Kidney (tissue), 14 donors: ENCODE data around the gene UST. TPM values are rescaled to one million over a fixed set of nuclear protein-coding genes. Genes with fewer than 3 reads are reported as not detected.

Source experiments
- DNase-seq, 5 donors: peaks; one replicate each; pipeline ENCODE4 v3.0.0-alpha.2; 2013 to 2020
- FAIRE-seq: peaks from 2 replicates; lab custom pipeline; 2012; peaks lifted over from hg19 to GRCh38; lab: Jason Lieb, UNC
- H3K27ac ChIP-seq, 2 donors: one replicate each; pipeline ENCODE4 v1.7.0; 2013; ENCODE audit warnings: low read depth in 2 of 2, low read length in 2 of 2, inconsistent platforms in 1 of 2
- H3K27me3 ChIP-seq: one replicate; pipeline ENCODE4 v1.7.1; 2013; ENCODE audit warnings: low read length, inconsistent platforms; ENCODE audit not compliant: control insufficient read depth, insufficient read depth
- H3K36me3 ChIP-seq, 3 donors: one replicate each; pipeline versions ENCODE4 v1.7.0 to v1.7.1; 2013; ENCODE audit warnings: low read length in 3 of 3, control low read depth in 1 of 3, inconsistent platforms in 1 of 3; ENCODE audit not compliant: insufficient read depth in 3 of 3, control insufficient read depth in 2 of 3
- H3K4me1 ChIP-seq, 3 donors: one replicate each; pipeline versions ENCODE4 v1.7.0 to v1.7.1; 2013; ENCODE audit warnings: low read length in 3 of 3, inconsistent platforms in 1 of 3, low read depth in 1 of 3; ENCODE audit not compliant: control insufficient read depth in 2 of 3, insufficient read depth in 2 of 3
- H3K4me3 ChIP-seq, 3 donors: one replicate each; pipeline versions ENCODE4 v1.7.0 to v1.8.1; 2013; ENCODE audit warnings: low read length in 3 of 3, control low read depth in 1 of 3, inconsistent platforms in 1 of 3
- H3K9ac ChIP-seq, 3 donors: one replicate each; pipeline versions ENCODE4 v1.7.0 to v1.7.1; 2013; ENCODE audit warnings: low read length in 3 of 3, control low read depth in 1 of 3, inconsistent platforms in 1 of 3
- H3K9me3 ChIP-seq, 3 donors: one replicate each; pipeline versions ENCODE4 v1.7.0 to v1.7.1; 2013; ENCODE audit warnings: low read length in 3 of 3, control low read depth in 1 of 3, inconsistent platforms in 1 of 3; ENCODE audit not compliant: control insufficient read depth in 2 of 3, insufficient read depth in 1 of 3
- intact Hi-C: fragments of 100-400 bp; cut with DNase I; formaldehyde crosslinking; loops from one replicate; pipeline ENCODE4 v1.11.1; 2022
- polyA plus RNA-seq: library from polyadenylated mRNA; stranded (reverse); fragments of 350-450 nt; fragmentation: Illumina TruSeq; extraction: RNeasy Lipid Tissue Mini Kit (QIAGEN cat#74804); gene quantifications from one replicate; pipeline ENCODE4 v1.2.3, GENCODE V29; 2014; ENCODE audit warnings: low read depth, low replicate concordance; ENCODE audit not compliant: insufficient read depth
- total RNA-seq: library from RNA; stranded (reverse); fragmentation: NEBNext Ultra II Directional; extraction: Animal tissue kit (Norgen Biotek cat#: 25700); gene quantifications from one replicate; pipeline ENCODE4 v1.2.1, GENCODE V29; 2021
- TF ChIP-seq, protein P1 (sequence below): IDR thresholded peaks from 3 replicates; pipeline ENCODE4 v1.5.1; 2012; ENCODE audit warnings: mild to moderate bottlenecking, moderate library complexity, borderline replicate concordance; ENCODE audit not compliant: insufficient read depth; ENCODE audit errors: extremely low read depth
- donor health status: control.
- donor health status: control.
- donor health status: control.
- donor health status: control.
- donor health status: control.
- donor health status: DM: yes; HTN: yes; CAD: no.
- donor health status: Normal renal cell carcinoma (clear cell type).

Gene UST
- total and polyA plus RNA-seq, 2 donors from 2014 or later = 3.2 to 4.2 TPM

DNA sequence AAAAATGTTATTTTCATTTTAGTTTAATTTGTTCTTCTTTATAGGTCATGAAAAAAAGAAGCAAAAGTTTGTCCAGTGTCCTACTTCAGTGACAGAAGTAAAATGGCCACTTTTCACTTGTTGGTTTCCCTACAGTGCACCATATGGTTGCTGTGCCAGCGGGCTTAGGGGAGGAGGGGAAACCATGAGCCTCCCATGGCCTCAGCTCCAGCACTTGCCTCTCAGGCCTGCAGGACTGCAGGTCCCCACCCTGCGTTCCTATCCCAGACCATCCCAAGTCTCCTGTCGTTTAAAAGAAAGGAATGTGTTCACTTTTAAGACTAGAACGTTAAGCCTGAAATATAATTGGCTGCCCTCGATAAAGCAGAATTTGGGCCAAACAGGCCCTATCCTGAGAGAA is 360.7 kb downstream of the UST start:
- no peak overlapping the region for H3K27ac ChIP-seq
- TF ChIP-seq, protein P1, sequence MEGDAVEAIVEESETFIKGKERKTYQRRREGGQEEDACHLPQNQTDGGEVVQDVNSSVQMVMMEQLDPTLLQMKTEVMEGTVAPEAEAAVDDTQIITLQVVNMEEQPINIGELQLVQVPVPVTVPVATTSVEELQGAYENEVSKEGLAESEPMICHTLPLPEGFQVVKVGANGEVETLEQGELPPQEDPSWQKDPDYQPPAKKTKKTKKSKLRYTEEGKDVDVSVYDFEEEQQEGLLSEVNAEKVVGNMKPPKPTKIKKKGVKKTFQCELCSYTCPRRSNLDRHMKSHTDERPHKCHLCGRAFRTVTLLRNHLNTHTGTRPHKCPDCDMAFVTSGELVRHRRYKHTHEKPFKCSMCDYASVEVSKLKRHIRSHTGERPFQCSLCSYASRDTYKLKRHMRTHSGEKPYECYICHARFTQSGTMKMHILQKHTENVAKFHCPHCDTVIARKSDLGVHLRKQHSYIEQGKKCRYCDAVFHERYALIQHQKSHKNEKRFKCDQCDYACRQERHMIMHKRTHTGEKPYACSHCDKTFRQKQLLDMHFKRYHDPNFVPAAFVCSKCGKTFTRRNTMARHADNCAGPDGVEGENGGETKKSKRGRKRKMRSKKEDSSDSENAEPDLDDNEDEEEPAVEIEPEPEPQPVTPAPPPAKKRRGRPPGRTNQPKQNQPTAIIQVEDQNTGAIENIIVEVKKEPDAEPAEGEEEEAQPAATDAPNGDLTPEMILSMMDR = no peak
- H3K36me3 ChIP-seq = no peaks in the 10 kb centered on the region
- H3K9me3 ChIP-seq = no peaks in the 10 kb centered on the region
- no peak overlapping the region for H3K9ac ChIP-seq
- FAIRE-seq = no peak
- no peak overlapping the region for H3K4me3 ChIP-seq
- no peak for DNase-seq
- H3K4me1 ChIP-seq = no peaks in the 10 kb centered on the region
- intact Hi-C loops = no loop called here
- H3K27me3 ChIP-seq = no peaks in the 10 kb centered on the region

- no peak for FAIRE-seq
- no peak overlapping the region for H3K27ac ChIP-seq
- H3K4me1 ChIP-seq = no peaks in the 10 kb centered on the region
Observed at GRCh38 chr6:149108038-149108748, 361.4 kb downstream of the UST start.

DNA sequence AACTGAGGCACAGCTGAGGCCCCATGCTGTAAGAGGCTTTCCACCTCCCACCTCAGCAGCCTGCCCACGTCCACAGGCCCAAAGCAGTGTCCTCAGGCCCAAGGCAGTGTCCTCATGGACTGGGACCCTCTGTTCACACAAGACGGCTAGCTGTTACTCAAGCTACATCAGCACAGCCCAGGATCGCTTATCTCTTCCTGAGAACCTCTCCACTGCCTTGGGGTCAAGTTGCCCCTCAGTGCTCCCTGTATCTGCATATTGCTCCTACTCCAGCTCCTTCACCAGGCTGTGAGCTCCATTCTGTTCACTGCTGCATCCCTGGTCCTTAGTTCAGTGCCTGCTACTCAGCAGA is 361.9 kb downstream of the UST start:
- Histone ChIP-seq H3K4me1 (no peaks in the 10 kb centered on the region), H3K27me3 (no peaks in the 10 kb centered on the region), H3K4me3 (no peak overlapping the region), H3K9ac (no peak overlapping the region), H3K9me3 (peaks cover 0 to 7% (median 0%) of the 10 kb centered on the region in 3 donors), H3K36me3 (no peaks in the 10 kb centered on the region), H3K27ac (no peak overlapping the region)
- intact Hi-C loops = no loop called here
- no peak for DNase-seq
- no peak for FAIRE-seq
- TF ChIP-seq, protein P1 = no peak

More at GRCh38 chr6:149108038-149108748, 361.4 kb downstream of the UST start:
- no peak overlapping the region for H3K9ac ChIP-seq
- no peaks in the 10 kb centered on the region for H3K27me3 ChIP-seq
- DNase-seq = peak in 1 of 5 donors; percentile 49
- TF ChIP-seq, protein P1 = no peak
- intact Hi-C loops = no loop called here
- H3K4me3 ChIP-seq = no peak overlapping the region
- H3K9me3 ChIP-seq = peaks cover 0 to 1% (median 0%) of the 10 kb centered on the region in 3 donors
- H3K36me3 ChIP-seq = no peaks in the 10 kb centered on the region
